Activated T-cell treated with anti-CD3 and anti-CD28 coated beads for 4 hours (primary cell): ENCODE results near the gene BSN.

Source experiments
- DNase-seq: peaks from one replicate; pipeline ENCODE4 v3.0.0-alpha.2; 2020

The BSN gene

GRCh38 chr3:49657208-49657915, 103.1 kb downstream of the BSN start:
- DNase-seq, result no peak

- DNase-seq, result no peak
These were observed 104.4 kb downstream of the BSN start for GRCh38 chr3:49658711-49659110.

GRCh38 chr3:49659756-49660155, 105.5 kb downstream of the BSN start:
- no peak for DNase-seq

GRCh38 chr3:49661281-49661680, 107.0 kb downstream of the BSN start:
- no peak for DNase-seq

GRCh38 chr3:49662021-49662420, 107.7 kb downstream of the BSN start:
- no peak for DNase-seq

GRCh38 chr3:49662720-49663413, 108.6 kb downstream of the BSN start:
- no peak for DNase-seq

GRCh38 chr3:49663831-49664230, 109.6 kb downstream of the BSN start:
- DNase-seq, result no peak

- DNase-seq, result no peak
These were observed 110.0 kb downstream of the BSN start for GRCh38 chr3:49664300-49664699.

- no peak for DNase-seq
These were observed 111.7 kb downstream of the BSN start for GRCh38 chr3:49665822-49666519.

- DNase-seq, result no peak
These were observed 112.3 kb downstream of the BSN start for GRCh38 chr3:49666592-49666991.

GRCh38 chr3:49667701-49668413, 113.6 kb downstream of the BSN start:
- DNase-seq, result no peak

GRCh38 chr3:49668414-49668797, 114.1 kb downstream of the BSN start:
- DNase-seq, result no peak

GRCh38 chr3:49668861-49669260, 114.6 kb downstream of the BSN start:
- no peak for DNase-seq

- DNase-seq, result no peak
These were observed 115.1 kb downstream of the BSN start for GRCh38 chr3:49669352-49669751.

- DNase-seq, result no peak
These were observed 116.6 kb downstream of the BSN start for GRCh38 chr3:49670940-49671290.

GRCh38 chr3:49671291-49672288, 117.3 kb downstream of the BSN start:
- peak; percentile 61 for DNase-seq

GRCh38 chr3:49673121-49673714, 118.9 kb downstream of the BSN start:
- peak; percentile 14 for DNase-seq

- DNase-seq, result peak; percentile 95
These were observed 119.6 kb downstream of the BSN start, which contains the start of gene APEH for GRCh38 chr3:49673715-49674496. APEH (plus strand) TSS chr3:49674351; CDS start chr3:49674402, 51 bp downstream.

- peak; percentile 22 for DNase-seq
These were observed 120.3 kb downstream of the BSN start for GRCh38 chr3:49674497-49674983.

- DNase-seq, result no peak
These were observed 121.6 kb downstream of the BSN start for GRCh38 chr3:49675912-49676311.
